ENCODE measurements around the gene KRTAP4-7.

DNA sequence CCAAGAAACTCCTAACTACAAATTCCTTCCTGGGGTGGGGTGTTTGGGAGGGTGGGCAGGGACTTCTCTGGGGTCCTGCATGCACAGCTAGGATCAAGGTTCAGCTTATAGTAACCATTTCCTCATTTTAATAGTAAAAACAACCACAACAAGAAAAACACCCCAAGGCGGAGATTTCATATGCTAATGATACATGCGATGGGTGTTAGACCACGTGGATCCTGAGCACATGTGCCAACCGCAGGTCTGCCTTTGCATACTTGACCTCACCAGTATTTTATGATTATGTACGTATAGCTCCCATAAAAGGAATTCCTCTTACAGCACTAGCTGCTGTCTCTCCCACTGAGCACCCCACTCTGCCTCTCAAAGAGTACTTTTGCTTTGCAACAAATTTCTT is 32.3 kb downstream of the KRTAP4-7 start:
- TF ChIP-seq, protein P1, sequence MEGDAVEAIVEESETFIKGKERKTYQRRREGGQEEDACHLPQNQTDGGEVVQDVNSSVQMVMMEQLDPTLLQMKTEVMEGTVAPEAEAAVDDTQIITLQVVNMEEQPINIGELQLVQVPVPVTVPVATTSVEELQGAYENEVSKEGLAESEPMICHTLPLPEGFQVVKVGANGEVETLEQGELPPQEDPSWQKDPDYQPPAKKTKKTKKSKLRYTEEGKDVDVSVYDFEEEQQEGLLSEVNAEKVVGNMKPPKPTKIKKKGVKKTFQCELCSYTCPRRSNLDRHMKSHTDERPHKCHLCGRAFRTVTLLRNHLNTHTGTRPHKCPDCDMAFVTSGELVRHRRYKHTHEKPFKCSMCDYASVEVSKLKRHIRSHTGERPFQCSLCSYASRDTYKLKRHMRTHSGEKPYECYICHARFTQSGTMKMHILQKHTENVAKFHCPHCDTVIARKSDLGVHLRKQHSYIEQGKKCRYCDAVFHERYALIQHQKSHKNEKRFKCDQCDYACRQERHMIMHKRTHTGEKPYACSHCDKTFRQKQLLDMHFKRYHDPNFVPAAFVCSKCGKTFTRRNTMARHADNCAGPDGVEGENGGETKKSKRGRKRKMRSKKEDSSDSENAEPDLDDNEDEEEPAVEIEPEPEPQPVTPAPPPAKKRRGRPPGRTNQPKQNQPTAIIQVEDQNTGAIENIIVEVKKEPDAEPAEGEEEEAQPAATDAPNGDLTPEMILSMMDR (IDR thresholded peaks at IDR 0.05), result no peak
- no peak for TF ChIP-seq POLR2A (IDR thresholded peaks at IDR 0.05)
